Small intestine (tissue), 7 donors: ENCODE measurements around the gene FABP7. TPM values are rescaled to one million over a fixed set of nuclear protein-coding genes. Genes with fewer than 3 reads are reported as not detected.

ENCODE experiments used
- DNase-seq, 2 donors: peaks; one replicate each; pipeline versions ENCODE4 v3.0.0 to v3.0.0-alpha.2; 2013
- FAIRE-seq: peaks from 2 replicates; lab custom pipeline; 2012; peaks lifted over from hg19 to GRCh38; lab: Jason Lieb, UNC
- H3K27ac ChIP-seq, 3 donors: one replicate each; pipeline ENCODE4 v1.5.1; 2013; ENCODE audit warnings: low read length in 2 of 3, mild to moderate bottlenecking in 2 of 3, control low read depth in 1 of 3, inconsistent platforms in 1 of 3, low read depth in 1 of 3, moderate library complexity in 1 of 3
- H3K27me3 ChIP-seq, 3 donors: one replicate each; pipeline ENCODE4 v1.6.1; 2013; ENCODE audit warnings: low read length in 3 of 3, inconsistent platforms in 1 of 3; ENCODE audit not compliant: control insufficient read depth in 3 of 3, insufficient read depth in 3 of 3
- H3K36me3 ChIP-seq, 3 donors: one replicate each; pipeline ENCODE4 v1.6.1; 2013; ENCODE audit warnings: low read length in 3 of 3, inconsistent platforms in 1 of 3, low read depth in 1 of 3, mild to moderate bottlenecking in 1 of 3, moderate library complexity in 1 of 3; ENCODE audit not compliant: control insufficient read depth in 3 of 3, insufficient read depth in 2 of 3
- H3K4me1 ChIP-seq, 3 donors: one replicate each; pipeline ENCODE4 v1.6.1; 2013; ENCODE audit warnings: low read length in 2 of 3, inconsistent platforms in 1 of 3, low read depth in 1 of 3, mild to moderate bottlenecking in 1 of 3, moderate library complexity in 1 of 3; ENCODE audit not compliant: control insufficient read depth in 3 of 3, insufficient read depth in 2 of 3
- H3K4me3 ChIP-seq, 3 donors: one replicate each; pipeline ENCODE4 v1.5.1; 2013; ENCODE audit warnings: low read length in 3 of 3, control low read depth in 1 of 3, inconsistent platforms in 1 of 3, low read depth in 1 of 3, mild to moderate bottlenecking in 1 of 3, moderate library complexity in 1 of 3
- H3K9me3 ChIP-seq, 2 donors: one replicate each; pipeline ENCODE4 v1.6.1; 2013; ENCODE audit warnings: low read depth in 1 of 2, low read length in 1 of 2; ENCODE audit not compliant: control insufficient read depth in 2 of 2, insufficient read depth in 1 of 2
- WGBS, 3 donors: extraction: QIAGEN DNeasy Blood & Tissue Kit; methylation state at CpG; one replicate each; pipeline ENCODE4 v1.1.7; 2013; 5-methylcytosine and 5-hydroxymethylcytosine counted together
- polyA plus RNA-seq, 4 donors: library from polyadenylated mRNA; stranded (reverse) in 3 of 4; unstranded in 1 of 4; fragments of 200-250 nt in 3 of 4; fragments of 120-200 nt in 1 of 4; gene quantifications; one replicate each; pipeline versions ENCODE4 v1.2.1 to v1.2.3, GENCODE V29; 2013
- donor health status: healthy with polysubstance abuse.
- donor health status: control.
- donor health status: control.
- donor health status: Bipolar disorder and iron deficiency.
- donor health status: healthy.

Gene FABP7
- polyA plus RNA-seq, 4 donors: 0.10 to 1.6 (median 0.67) TPM; not detected in 1

- Histone ChIP-seq H3K27me3 (no peaks in the 10 kb centered on the region), H3K36me3 (peaks cover 3 to 17% (median 8%) of the 10 kb centered on the region in 3 donors), H3K4me3 (no peak overlapping the region), H3K27ac (no peak overlapping the region), H3K4me1 (peaks cover 0 to 8% (median 3%) of the 10 kb centered on the region in 3 donors), H3K9me3 (no peaks in the 10 kb centered on the region)
- FAIRE-seq: no peak
- no peak for DNase-seq
- 70 to 87% (median 87%) methylated on average over 5 of the region's 5 CpGs for WGBS, 3 donors
Observed at GRCh38 chr6:122804962-122805485, 25.5 kb downstream of the FABP7 start.

- H3K27me3 ChIP-seq: no peaks in the 10 kb centered on the region
- no peak overlapping the region for H3K27ac ChIP-seq
- H3K4me1 ChIP-seq: peaks cover 0 to 6% (median 4%) of the 10 kb centered on the region in 3 donors
- no peaks in the 10 kb centered on the region for H3K9me3 ChIP-seq
- 71 to 93% (median 82%) methylated on average over 2 of the region's 2 CpGs for WGBS, 3 donors
- DNase-seq (no peak), FAIRE-seq (no peak)
- H3K4me3 ChIP-seq: no peak overlapping the region
- H3K36me3 ChIP-seq: peaks cover 3 to 19% (median 12%) of the 10 kb centered on the region in 3 donors
Observed at GRCh38 chr6:122806291-122806690, 26.8 kb downstream of the FABP7 start.

GRCh38 chr6:122808121-122808885 is 28.8 kb downstream of the FABP7 start:
- H3K9me3 ChIP-seq: no peaks in the 10 kb centered on the region
- no peaks in the 10 kb centered on the region for H3K27me3 ChIP-seq
- peaks cover 3 to 19% (median 12%) of the 10 kb centered on the region in 3 donors for H3K36me3 ChIP-seq
- peaks cover 0 to 6% (median 4%) of the 10 kb centered on the region in 3 donors for H3K4me1 ChIP-seq
- 83 to 94% (median 84%) methylated on average over 10 of the region's 10 CpGs for WGBS, 3 donors
- H3K4me3 ChIP-seq: no peak overlapping the region
- H3K27ac ChIP-seq: no peak overlapping the region
- DNase-seq (no peak), FAIRE-seq (no peak)

GRCh38 chr6:122809001-122809400 is 29.5 kb downstream of the FABP7 start:
- Histone ChIP-seq H3K4me3 (no peak overlapping the region), H3K36me3 (peaks cover 3 to 17% (median 12%) of the 10 kb centered on the region in 3 donors), H3K27ac (no peak overlapping the region), H3K27me3 (no peaks in the 10 kb centered on the region), H3K9me3 (no peaks in the 10 kb centered on the region), H3K4me1 (peaks cover 0 to 6% (median 4%) of the 10 kb centered on the region in 3 donors)
- no peak for FAIRE-seq
- 56 to 59% (median 57%) methylated on average over 4 of the region's 4 CpGs for WGBS, 3 donors
- DNase-seq: no peak

GRCh38 chr6:122809691-122810090 is 30.2 kb downstream of the FABP7 start:
- Histone ChIP-seq H3K4me3 (no peak overlapping the region), H3K9me3 (no peaks in the 10 kb centered on the region), H3K36me3 (peaks cover 3 to 13% (median 10%) of the 10 kb centered on the region in 3 donors), H3K27ac (no peak overlapping the region), H3K4me1 (peaks cover 0 to 6% (median 4%) of the 10 kb centered on the region in 3 donors), H3K27me3 (no peaks in the 10 kb centered on the region)
- WGBS, 3 donors: 62 to 73% (median 68%) methylated on average over 2 of the region's 2 CpGs
- FAIRE-seq (peak; percentile 26), DNase-seq (no peak)

- H3K4me3 ChIP-seq: no peak overlapping the region
- peaks cover 0 to 6% (median 4%) of the 10 kb centered on the region in 3 donors for H3K4me1 ChIP-seq
- H3K27me3 ChIP-seq: no peaks in the 10 kb centered on the region
- H3K36me3 ChIP-seq: peaks cover 0 to 13% (median 8%) of the 10 kb centered on the region in 3 donors
- 11 to 54% (median 21%) methylated on average over 1 of the region's 1 CpG for WGBS, 3 donors
- no peak overlapping the region for H3K27ac ChIP-seq
- FAIRE-seq (no peak), DNase-seq (no peak)
- H3K9me3 ChIP-seq: no peaks in the 10 kb centered on the region
Observed at GRCh38 chr6:122810189-122810588, 30.7 kb downstream of the FABP7 start.

- Histone ChIP-seq H3K27ac (no peak overlapping the region), H3K27me3 (no peaks in the 10 kb centered on the region), H3K4me3 (no peak overlapping the region), H3K4me1 (no peaks in the 10 kb centered on the region), H3K9me3 (no peaks in the 10 kb centered on the region), H3K36me3 (no peaks in the 10 kb centered on the region)
- no peak for DNase-seq
- FAIRE-seq: no peak
- WGBS, 3 donors: 70 to 80% (median 75%) methylated on average over 2 of the region's 2 CpGs
Observed at GRCh38 chr6:122817358-122817757, 37.8 kb downstream of the FABP7 start.

GRCh38 chr6:122817766-122818165 is 38.2 kb downstream of the FABP7 start:
- no peak for FAIRE-seq
- 47 to 59% (median 56%) methylated on average over 4 of the region's 4 CpGs for WGBS, 3 donors

More at GRCh38 chr6:122817766-122818165, 38.2 kb downstream of the FABP7 start:
- Histone ChIP-seq H3K9me3 (no peaks in the 10 kb centered on the region), H3K36me3 (no peaks in the 10 kb centered on the region), H3K4me1 (no peaks in the 10 kb centered on the region), H3K4me3 (no peak overlapping the region), H3K27ac (no peak overlapping the region), H3K27me3 (no peaks in the 10 kb centered on the region)
- DNase-seq: peak in 1 of 2 donors; percentile 22
